Epithelial cell of proximal tubule (primary cell): ENCODE results near the gene BACE1-AS. TPM values are rescaled to one million over a fixed set of nuclear protein-coding genes. Genes with fewer than 3 reads are reported as not detected.

Experiments
- DNase-seq: peaks from one replicate; pipeline ENCODE4 v3.0.0-alpha.2; 2011; ENCODE audit warnings: low read depth
- H3K4me3 ChIP-seq: 2 replicates; pipeline ENCODE4 v1.5.1; 2011; ENCODE audit warnings: low read depth, mild to moderate bottlenecking, low read length
- CTCF ChIP-seq: conservative IDR thresholded peaks from 2 replicates; pipeline ENCODE4 v1.5.1; 2012; ENCODE audit warnings: low read depth, mild to moderate bottlenecking, low read length
- total RNA-seq: library from RNA; depleted of rRNA; stranded (reverse); fragments of >200 nt; gene quantifications from 2 replicates; pipeline ENCODE4 v1.2.3, GENCODE V29; 2015

Gene BACE1-AS
- total RNA-seq, 1 donor from 2014 or later, result 6.6 TPM

- no peak for DNase-seq
- no peak overlapping the region for H3K4me3 ChIP-seq
- no peak for TF ChIP-seq CTCF
Observed at GRCh38 chr11:117305145-117305544, 14.0 kb downstream of the BACE1-AS start.

- TF ChIP-seq CTCF, result no peak
- DNase-seq, result no peak
- no peak overlapping the region for H3K4me3 ChIP-seq
Observed at GRCh38 chr11:117309310-117309709, 18.2 kb downstream of the BACE1-AS start.

- H3K4me3 ChIP-seq, result no peak overlapping the region
- DNase-seq, result no peak
- TF ChIP-seq CTCF, result no peak
Observed at GRCh38 chr11:117313091-117313490, 21.9 kb downstream of the BACE1-AS start.

GRCh38 chr11:117313828-117314768 lies 23.0 kb downstream of the BACE1-AS start:
- DNase-seq, result no peak
- peak overlapping the region; percentile 93 for H3K4me3 ChIP-seq
- TF ChIP-seq CTCF, result no peak

- no peak for TF ChIP-seq CTCF
- peak overlapping the region; percentile 93 for H3K4me3 ChIP-seq
- no peak for DNase-seq
Observed at GRCh38 chr11:117314840-117315239, 23.7 kb downstream of the BACE1-AS start.

GRCh38 chr11:117315285-117316196 lies 24.4 kb downstream of the BACE1-AS start:
- TF ChIP-seq CTCF, result no peak
- DNase-seq, result no peak
- H3K4me3 ChIP-seq, result peak overlapping the region; percentile 93
